ENCODE measurements around the gene SCNN1G.
"Not testable (repeated sequence)": the region's sequence is repeated elsewhere in the genome, so short reads cannot be mapped to it uniquely, and the experiment has no call there.

DNA sequence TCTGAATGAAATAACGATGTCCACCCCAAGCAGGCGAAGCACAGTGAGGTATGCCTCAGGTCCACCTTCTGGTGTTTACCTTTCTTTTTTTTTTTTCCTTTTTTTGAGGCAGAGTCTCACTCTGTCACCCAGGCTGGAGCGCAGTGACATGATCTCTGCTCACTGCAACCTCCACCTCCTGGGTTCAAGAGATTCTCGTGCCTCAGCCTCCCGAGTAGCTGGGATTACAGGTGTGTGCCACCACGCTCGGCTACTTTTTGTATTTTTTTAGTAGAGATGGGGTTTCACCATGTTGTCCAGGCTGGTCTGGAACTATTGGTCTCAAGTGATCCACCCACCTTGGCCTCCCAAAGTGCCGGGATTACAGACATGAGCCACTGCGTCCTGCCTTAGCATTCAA is 38.2 kb upstream of the SCNN1G start:
- TF ChIP-seq ZBTB8A (IDR thresholded peaks at IDR 0.05; ENCODE audit: partially characterized antibody); MAZ (CRISPR knock-in tag; conservative IDR thresholded peaks at IDR 0.05 in 1 of 2, IDR thresholded peaks at IDR 0.05 in 1 of 2); SP1 (CRISPR knock-in tag; IDR thresholded peaks at IDR 0.05); CHD2 (IDR thresholded peaks at IDR 0.05; ENCODE audit: low read depth, low read length): not testable (repeated sequence)
- TF ChIP-seq, protein P1, sequence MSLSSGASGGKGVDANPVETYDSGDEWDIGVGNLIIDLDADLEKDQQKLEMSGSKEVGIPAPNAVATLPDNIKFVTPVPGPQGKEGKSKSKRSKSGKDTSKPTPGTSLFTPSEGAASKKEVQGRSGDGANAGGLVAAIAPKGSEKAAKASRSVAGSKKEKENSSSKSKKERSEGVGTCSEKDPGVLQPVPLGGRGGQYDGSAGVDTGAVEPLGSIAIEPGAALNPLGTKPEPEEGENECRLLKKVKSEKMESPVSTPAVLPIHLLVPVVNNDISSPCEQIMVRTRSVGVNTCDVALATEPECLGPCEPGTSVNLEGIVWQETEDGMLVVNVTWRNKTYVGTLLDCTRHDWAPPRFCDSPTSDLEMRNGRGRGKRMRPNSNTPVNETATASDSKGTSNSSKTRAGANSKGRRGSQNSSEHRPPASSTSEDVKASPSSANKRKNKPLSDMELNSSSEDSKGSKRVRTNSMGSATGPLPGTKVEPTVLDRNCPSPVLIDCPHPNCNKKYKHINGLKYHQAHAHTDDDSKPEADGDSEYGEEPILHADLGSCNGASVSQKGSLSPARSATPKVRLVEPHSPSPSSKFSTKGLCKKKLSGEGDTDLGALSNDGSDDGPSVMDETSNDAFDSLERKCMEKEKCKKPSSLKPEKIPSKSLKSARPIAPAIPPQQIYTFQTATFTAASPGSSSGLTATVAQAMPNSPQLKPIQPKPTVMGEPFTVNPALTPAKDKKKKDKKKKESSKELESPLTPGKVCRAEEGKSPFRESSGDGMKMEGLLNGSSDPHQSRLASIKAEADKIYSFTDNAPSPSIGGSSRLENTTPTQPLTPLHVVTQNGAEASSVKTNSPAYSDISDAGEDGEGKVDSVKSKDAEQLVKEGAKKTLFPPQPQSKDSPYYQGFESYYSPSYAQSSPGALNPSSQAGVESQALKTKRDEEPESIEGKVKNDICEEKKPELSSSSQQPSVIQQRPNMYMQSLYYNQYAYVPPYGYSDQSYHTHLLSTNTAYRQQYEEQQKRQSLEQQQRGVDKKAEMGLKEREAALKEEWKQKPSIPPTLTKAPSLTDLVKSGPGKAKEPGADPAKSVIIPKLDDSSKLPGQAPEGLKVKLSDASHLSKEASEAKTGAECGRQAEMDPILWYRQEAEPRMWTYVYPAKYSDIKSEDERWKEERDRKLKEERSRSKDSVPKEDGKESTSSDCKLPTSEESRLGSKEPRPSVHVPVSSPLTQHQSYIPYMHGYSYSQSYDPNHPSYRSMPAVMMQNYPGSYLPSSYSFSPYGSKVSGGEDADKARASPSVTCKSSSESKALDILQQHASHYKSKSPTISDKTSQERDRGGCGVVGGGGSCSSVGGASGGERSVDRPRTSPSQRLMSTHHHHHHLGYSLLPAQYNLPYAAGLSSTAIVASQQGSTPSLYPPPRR (CRISPR knock-in tag; IDR thresholded peaks at IDR 0.05; ENCODE audit: borderline replicate concordance) = not testable (repeated sequence)
